GM12878 (cell line): ENCODE data around the gene CFAP74.

Experiments used
- BMI1 ChIP-seq: fragments of 450-650 bp; IDR thresholded peaks from 2 replicates; pipeline ENCODE4 v1.6.1; 2016; ENCODE audit warnings: mild to moderate bottlenecking, moderate library complexity, borderline replicate concordance
- CTCF ChIP-seq, 3 experiments: IDR thresholded peaks in 2 of 3; conservative IDR thresholded peaks in 1 of 3; 2 replicates each; pipeline ENCODE4 v1.5.1; 2011; ENCODE audit warnings: low read depth in 3 of 3, low read length in 3 of 3, mild to moderate bottlenecking in 3 of 3, control low read depth in 2 of 3, moderate library complexity in 2 of 3, inconsistent platforms in 1 of 3, mixed read lengths in 1 of 3; ENCODE audit not compliant: control insufficient read depth in 2 of 3, insufficient read depth in 1 of 3; ENCODE audit errors: extremely low read depth in 1 of 3
- EZH2 ChIP-seq: IDR thresholded peaks from 2 replicates; pipeline ENCODE4 v1.6.1; 2012; ENCODE audit warnings: low read depth, mild to moderate bottlenecking, control low read depth, inconsistent platforms, low read length, borderline replicate concordance; ENCODE audit not compliant: control insufficient read depth
- NR2C1 ChIP-seq: fragments of 450-650 bp; IDR thresholded peaks from 2 replicates; pipeline ENCODE4 v1.6.1; 2017; ENCODE audit warnings: antibody characterized with exemption, mild to moderate bottlenecking, moderate library complexity
- POLR2A ChIP-seq: IDR thresholded peaks from 2 replicates; pipeline ENCODE4 v1.6.1; 2011; ENCODE audit warnings: low read depth, mild to moderate bottlenecking, low read length
- REST ChIP-seq: IDR thresholded peaks from 2 replicates; pipeline ENCODE4 v1.6.1; 2012; ENCODE audit warnings: mild to moderate bottlenecking, low read depth, low read length
- ZSCAN29 ChIP-seq: fragments of 450-650 bp; IDR thresholded peaks from 2 replicates; pipeline ENCODE4 v1.6.1; 2017; ENCODE audit warnings: mild to moderate bottlenecking, moderate library complexity

GRCh38 chr1:2000850-2001249 lies 2.7 kb downstream of the CFAP74 start:
- TF ChIP-seq REST (no peak), CTCF (IDR thresholded peaks at IDR 0.05 in 2 of 3, conservative IDR thresholded peaks at IDR 0.05 in 1 of 3; ENCODE audit: control insufficient read depth in 2 of 3, extremely low read depth in 1 of 3, insufficient read depth in 1 of 3, low read depth in 3 of 3, low read length in 3 of 3) (no peak), NR2C1 (no peak), POLR2A (no peak), EZH2 (no peak), ZSCAN29 (no peak), BMI1 (no peak)
